Sigmoid colon (tissue), 4 donors: ENCODE measurements around the gene B3GAT1.

ENCODE experiments used
- POLR2AphosphoS5 ChIP-seq, 4 donors: sonication (generic); formaldehyde crosslinking; IDR thresholded peaks; one replicate each; pipeline ENCODE4 v1.6.1; 2017; ENCODE audit warnings: antibody characterized with exemption in 4 of 4
- TF ChIP-seq, protein P1 (sequence below), 4 experiments: fragments of 450-650 bp in 3 of 4; fragments of 200-600 bp in 1 of 4; IDR thresholded peaks; one replicate each; pipeline ENCODE4 v1.5.1; 2016 to 2019; ENCODE audit warnings: antibody characterized with exemption in 4 of 4, mild to moderate bottlenecking in 3 of 4, moderate library complexity in 2 of 4

DNA sequence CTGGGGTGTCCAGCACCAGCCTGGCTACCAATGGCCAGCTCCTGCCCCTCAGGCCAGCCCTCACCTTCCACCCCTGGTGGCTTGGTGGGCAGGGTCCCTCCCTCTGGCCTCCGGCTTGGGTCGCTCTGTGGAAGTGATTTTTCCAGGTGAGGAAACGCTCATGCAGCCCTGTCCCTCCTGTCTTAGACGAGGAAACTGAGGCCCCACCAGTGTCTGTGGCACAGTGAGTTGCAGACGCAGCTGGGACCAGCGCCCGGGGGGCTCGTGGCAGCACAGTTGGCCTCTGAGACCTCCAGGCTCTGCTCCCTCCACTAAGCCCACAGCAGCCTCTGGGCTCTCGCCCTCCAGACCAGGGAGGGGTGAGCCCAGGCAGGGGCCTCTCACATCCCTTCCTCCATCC is 6.2 kb downstream of the B3GAT1 start:
- TF ChIP-seq, protein P1, sequence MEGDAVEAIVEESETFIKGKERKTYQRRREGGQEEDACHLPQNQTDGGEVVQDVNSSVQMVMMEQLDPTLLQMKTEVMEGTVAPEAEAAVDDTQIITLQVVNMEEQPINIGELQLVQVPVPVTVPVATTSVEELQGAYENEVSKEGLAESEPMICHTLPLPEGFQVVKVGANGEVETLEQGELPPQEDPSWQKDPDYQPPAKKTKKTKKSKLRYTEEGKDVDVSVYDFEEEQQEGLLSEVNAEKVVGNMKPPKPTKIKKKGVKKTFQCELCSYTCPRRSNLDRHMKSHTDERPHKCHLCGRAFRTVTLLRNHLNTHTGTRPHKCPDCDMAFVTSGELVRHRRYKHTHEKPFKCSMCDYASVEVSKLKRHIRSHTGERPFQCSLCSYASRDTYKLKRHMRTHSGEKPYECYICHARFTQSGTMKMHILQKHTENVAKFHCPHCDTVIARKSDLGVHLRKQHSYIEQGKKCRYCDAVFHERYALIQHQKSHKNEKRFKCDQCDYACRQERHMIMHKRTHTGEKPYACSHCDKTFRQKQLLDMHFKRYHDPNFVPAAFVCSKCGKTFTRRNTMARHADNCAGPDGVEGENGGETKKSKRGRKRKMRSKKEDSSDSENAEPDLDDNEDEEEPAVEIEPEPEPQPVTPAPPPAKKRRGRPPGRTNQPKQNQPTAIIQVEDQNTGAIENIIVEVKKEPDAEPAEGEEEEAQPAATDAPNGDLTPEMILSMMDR (IDR thresholded peaks at IDR 0.05) = no peak
- no peak for TF ChIP-seq POLR2AphosphoS5 (IDR thresholded peaks at IDR 0.05)
